OCI-LY1 (cell line): ENCODE data around the gene PLEKHA6.

Source experiments
- H2AFZ ChIP-seq: fragments of 200-600 bp; sonication (generic), shearing (Covaris generic); 2 replicates; pipeline ENCODE4 v1.6.0; 2014; ENCODE audit warnings: antibody characterized with exemption, mild to moderate bottlenecking, low read length
- H3F3A ChIP-seq: fragments of 200-600 bp; sonication (generic), shearing (Covaris generic); 2 replicates; pipeline ENCODE4 v1.6.0; 2014; ENCODE audit warnings: mild to moderate bottlenecking, antibody characterized with exemption, low read length, moderate library complexity; ENCODE audit not compliant: insufficient read depth
- H3K27ac ChIP-seq: fragments of 200-600 bp; sonication (generic); 2 replicates; pipeline ENCODE4 v1.5.1; 2014; ENCODE audit warnings: low read length, mixed run types, mild to moderate bottlenecking, low read depth; ENCODE audit not compliant: poor library complexity, severe bottlenecking
- H3K27me3 ChIP-seq: fragments of 200-600 bp; sonication (generic); 2 replicates; pipeline ENCODE4 v1.6.0; 2014; ENCODE audit warnings: antibody characterized with exemption, mild to moderate bottlenecking, low read length, moderate library complexity; ENCODE audit not compliant: insufficient read depth
- H3K36me3 ChIP-seq: fragments of 200-600 bp; sonication (generic); 2 replicates; pipeline ENCODE4 v1.6.1; 2014; ENCODE audit warnings: mild to moderate bottlenecking, antibody characterized with exemption, low read length, moderate library complexity, mixed read lengths; ENCODE audit not compliant: insufficient read depth
- H3K4me1 ChIP-seq: fragments of 200-600 bp; sonication (generic); 2 replicates; pipeline ENCODE4 v1.5.1; 2014; ENCODE audit warnings: mild to moderate bottlenecking, low read length, moderate library complexity; ENCODE audit not compliant: insufficient read depth, severe bottlenecking
- H3K4me2 ChIP-seq: fragments of 200-600 bp; sonication (generic), shearing (Covaris generic); 2 replicates; pipeline ENCODE4 v1.6.1; 2014; ENCODE audit warnings: low read length
- H3K4me3 ChIP-seq: fragments of 200-600 bp; sonication (generic); 2 replicates; pipeline ENCODE4 v1.5.1; 2014; ENCODE audit warnings: low read length, low read depth, mild to moderate bottlenecking, mixed read lengths; ENCODE audit not compliant: poor library complexity, severe bottlenecking
- H3K79me2 ChIP-seq: fragments of 200-600 bp; shearing (Covaris generic); 2 replicates; pipeline ENCODE4 v1.6.1; 2016; ENCODE audit warnings: mixed run types, low read length, mixed read lengths; ENCODE audit not compliant: insufficient read depth
- H3K9ac ChIP-seq: fragments of 200-600 bp; sonication (generic), shearing (Covaris generic); 2 replicates; pipeline ENCODE4 v1.6.1; 2014; ENCODE audit warnings: mild to moderate bottlenecking, low read length, mixed read lengths
- H3K9me2 ChIP-seq: fragments of 200-600 bp; sonication (generic), shearing (Covaris generic); 2 replicates; pipeline ENCODE4 v1.6.1; 2014; ENCODE audit warnings: low read depth, mild to moderate bottlenecking, low read length, mixed read lengths
- H3K9me3 ChIP-seq: fragments of 200-600 bp; shearing (Covaris generic); 2 replicates; pipeline ENCODE4 v1.6.1; 2014; ENCODE audit warnings: low read length, mixed read lengths
- H4K20me1 ChIP-seq: fragments of 200-600 bp; sonication (generic), shearing (Covaris generic); 2 replicates; pipeline ENCODE4 v1.6.0; 2016; ENCODE audit warnings: mild to moderate bottlenecking, low read length; ENCODE audit not compliant: insufficient read depth
- CTCF ChIP-seq: fragments of 200-600 bp; sonication (generic), shearing (Covaris generic); IDR thresholded peaks from 2 replicates; pipeline ENCODE4 v1.5.1; 2017; ENCODE audit warnings: mild to moderate bottlenecking, antibody characterized with exemption, low read length, moderate library complexity, mixed read lengths
- EZH2 ChIP-seq: fragments of 200-600 bp; sonication (generic), shearing (Covaris generic); IDR thresholded peaks from 2 replicates; pipeline ENCODE4 v1.8.0; 2017; ENCODE audit warnings: borderline replicate concordance, mixed run types, mild to moderate bottlenecking, antibody characterized with exemption, low read length, moderate library complexity, mixed read lengths

The PLEKHA6 gene

DNA sequence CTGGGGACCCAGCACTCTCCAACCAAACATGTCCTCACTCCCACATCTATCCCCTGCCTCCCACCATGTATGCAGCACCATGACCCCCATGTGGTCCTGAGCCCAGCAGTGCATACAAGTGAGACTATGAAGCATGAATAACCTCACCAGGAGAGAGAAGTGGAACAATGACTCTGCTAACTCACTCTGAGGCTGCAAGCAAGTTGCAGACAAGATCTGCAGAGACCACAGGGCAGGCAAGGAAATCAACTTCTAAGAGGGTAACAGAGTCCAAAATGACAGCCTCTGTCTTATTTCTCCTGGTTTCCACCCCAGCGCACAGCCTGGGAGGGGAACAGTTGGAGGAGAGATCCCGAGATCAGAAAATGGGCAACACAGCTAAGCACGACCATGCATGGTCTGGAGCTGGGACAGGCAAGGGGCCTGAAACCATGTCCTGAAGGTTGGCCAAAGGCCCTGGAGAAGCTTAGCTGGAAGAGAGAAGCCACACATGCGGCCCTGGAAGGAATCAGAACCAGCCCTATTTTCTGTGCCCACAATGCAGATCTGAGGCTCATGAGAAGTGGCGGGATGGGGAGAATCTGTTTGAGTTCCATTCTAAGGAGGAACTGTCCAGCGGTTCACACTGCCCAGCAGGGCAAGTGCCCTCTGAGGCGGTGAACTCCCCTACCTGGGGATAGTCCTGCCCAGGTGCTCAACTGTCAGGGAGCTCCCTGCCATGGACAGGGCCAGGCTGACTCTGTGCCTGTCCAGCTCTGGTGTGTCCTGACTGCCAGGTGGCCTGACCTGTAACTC is 181.0 kb downstream of the PLEKHA6 start:
- Histone ChIP-seq H3K4me1 (no peaks in the 10 kb centered on the region), H3F3A (no peaks in the 10 kb centered on the region), H3K4me2 (no peak overlapping the region), H3K27ac (no peak overlapping the region), H3K9ac (no peak overlapping the region), H3K27me3 (no peaks in the 10 kb centered on the region), H3K79me2 (no peaks in the 10 kb centered on the region), H3K4me3 (no peak overlapping the region), H3K9me2 (no peaks in the 10 kb centered on the region), H2AFZ (no peak overlapping the region), H4K20me1 (no peaks in the 10 kb centered on the region), H3K9me3 (no peaks in the 10 kb centered on the region), H3K36me3 (no peaks in the 10 kb centered on the region)
- TF ChIP-seq CTCF (no peak), EZH2 (no peak)

- TF ChIP-seq EZH2 (no peak), CTCF (no peak)
- H4K20me1 ChIP-seq: no peaks in the 10 kb centered on the region
- no peaks in the 10 kb centered on the region for H3K79me2 ChIP-seq
- no peaks in the 10 kb centered on the region for H3F3A ChIP-seq
- no peaks in the 10 kb centered on the region for H3K9me2 ChIP-seq
- no peak overlapping the region for H3K4me2 ChIP-seq
- no peak overlapping the region for H2AFZ ChIP-seq
- H3K27me3 ChIP-seq: no peaks in the 10 kb centered on the region
- H3K36me3 ChIP-seq: no peaks in the 10 kb centered on the region
- H3K9me3 ChIP-seq: no peaks in the 10 kb centered on the region; the same call in 1 of the 2 replicates
- H3K4me1 ChIP-seq: no peaks in the 10 kb centered on the region
- no peak overlapping the region for H3K27ac ChIP-seq
- no peak overlapping the region for H3K4me3 ChIP-seq
- H3K9ac ChIP-seq: no peak overlapping the region
These were observed 182.6 kb downstream of the PLEKHA6 start for GRCh38 chr1:204177133-204177532.

- H3K4me2 ChIP-seq: no peak overlapping the region
- no peaks in the 10 kb centered on the region for H3K36me3 ChIP-seq
- no peak overlapping the region for H3K27ac ChIP-seq
- H3K27me3 ChIP-seq: no peaks in the 10 kb centered on the region
- no peaks in the 10 kb centered on the region for H3F3A ChIP-seq
- H3K9me3 ChIP-seq: no peaks in the 10 kb centered on the region; the same call in 1 of the 2 replicates
- no peak overlapping the region for H3K9ac ChIP-seq
- no peak overlapping the region for H3K4me3 ChIP-seq
- H4K20me1 ChIP-seq: no peaks in the 10 kb centered on the region
- no peak overlapping the region for H2AFZ ChIP-seq
- no peaks in the 10 kb centered on the region for H3K79me2 ChIP-seq
- H3K4me1 ChIP-seq: no peaks in the 10 kb centered on the region
- no peaks in the 10 kb centered on the region for H3K9me2 ChIP-seq
- TF ChIP-seq EZH2 (no peak), CTCF (no peak)
These were observed 183.7 kb downstream of the PLEKHA6 start for GRCh38 chr1:204176049-204176448.
